Thoracic aorta (tissue), 2 donors: Measurements from ENCODE around the gene ABHD3. TPM values are rescaled to one million over a fixed set of nuclear protein-coding genes. Genes with fewer than 3 reads are reported as not detected.

Source experiments
- ATAC-seq: fragments of 150-250 bp; one replicate; pipeline ENCODE4 v1.8.0; 2017; ENCODE audit warnings: low read depth; ENCODE audit not compliant: insufficient number of reproducible peaks, low FRiP score
- DNase-seq: peaks from one replicate; pipeline ENCODE4 v3.0.0-alpha.2; 2020; ENCODE audit warnings: low spot score
- H3K27ac ChIP-seq, 2 donors: fragments of 200-600 bp; sonication (generic); 1 replicate in 1 of 2; 2 replicates in 1 of 2; pipeline ENCODE4 v1.5.1; 2016; ENCODE audit warnings: mild to moderate bottlenecking in 2 of 2, moderate library complexity in 2 of 2
- H3K27me3 ChIP-seq: fragments of 200-600 bp; sonication (generic); replicated peaks from 2 replicates; pipeline ENCODE4 v1.6.0; 2016; ENCODE audit warnings: mild to moderate bottlenecking; ENCODE audit not compliant: insufficient read depth
- H3K36me3 ChIP-seq: fragments of 200-600 bp; sonication (generic); one replicate; pipeline ENCODE4 v1.5.1; 2016
- H3K4me1 ChIP-seq, 2 donors: fragments of 200-600 bp; sonication (generic); 1 replicate in 1 of 2; 2 replicates in 1 of 2; pipeline versions ENCODE4 v1.5.1 to v1.6.0; 2016; ENCODE audit warnings: low read depth in 2 of 2, mild to moderate bottlenecking in 1 of 2; ENCODE audit not compliant: control insufficient read depth in 1 of 2
- H3K4me3 ChIP-seq: fragments of 200-600 bp; sonication (generic); 2 replicates; pipeline ENCODE4 v1.5.1; 2016; ENCODE audit warnings: mild to moderate bottlenecking
- H3K9me3 ChIP-seq: fragments of 200-600 bp; sonication (generic); 2 replicates; pipeline ENCODE4 v1.5.1; 2016
- CTCF ChIP-seq: fragments of 200-600 bp; sonication (generic); IDR thresholded peaks from one replicate; pipeline ENCODE4 v1.5.1; 2019; ENCODE audit warnings: antibody characterized with exemption
- total RNA-seq, 2 donors: library from RNA; depleted of rRNA; stranded (reverse); fragments of >200 nt; gene quantifications; one replicate each; pipeline versions ENCODE4 v1.1.0 to v1.2.3, GENCODE V29; 2016

Gene ABHD3
- total RNA-seq, 2 donors from 2014 or later: 8.5 to 14.4 TPM

- no peak for TF ChIP-seq CTCF
- Histone ChIP-seq H3K27ac (no peak overlapping the region), H3K4me3 (no peak overlapping the region), H3K4me1 (no peaks in the 10 kb centered on the region), H3K9me3 (no peaks in the 10 kb centered on the region), H3K27me3 (no peaks in the 10 kb centered on the region), H3K36me3 (no peaks in the 10 kb centered on the region)
- DNase-seq (no peak), ATAC-seq (no peak)
Observed at GRCh38 chr18:21663578-21663977, 41.0 kb downstream of the ABHD3 start.

- no peak overlapping the region for H3K4me3 ChIP-seq
- H3K27ac ChIP-seq: no peak overlapping the region
- no peak for TF ChIP-seq CTCF
- no peaks in the 10 kb centered on the region for H3K9me3 ChIP-seq
- DNase-seq (no peak), ATAC-seq (no peak)
- no peaks in the 10 kb centered on the region for H3K36me3 ChIP-seq
- H3K27me3 ChIP-seq: no peaks in the 10 kb centered on the region
- H3K4me1 ChIP-seq: no peaks in the 10 kb centered on the region
Observed at GRCh38 chr18:21662581-21662980, 42.0 kb downstream of the ABHD3 start.

- ATAC-seq: no peak
- H3K36me3 ChIP-seq: no peaks in the 10 kb centered on the region
- TF ChIP-seq CTCF: no peak
- H3K4me1 ChIP-seq: no peaks in the 10 kb centered on the region
- no peaks in the 10 kb centered on the region for H3K9me3 ChIP-seq
- no peak for DNase-seq
- no peak overlapping the region for H3K4me3 ChIP-seq
- no peaks in the 10 kb centered on the region for H3K27me3 ChIP-seq
- no peak overlapping the region for H3K27ac ChIP-seq
Observed at GRCh38 chr18:21660078-21660477, 44.5 kb downstream of the ABHD3 start.

GRCh38 chr18:21656402-21656801 lies 48.2 kb downstream of the ABHD3 start:
- no peak for TF ChIP-seq CTCF
- Histone ChIP-seq H3K4me1 (no peaks in the 10 kb centered on the region), H3K4me3 (no peak overlapping the region), H3K36me3 (no peaks in the 10 kb centered on the region), H3K27me3 (no peaks in the 10 kb centered on the region), H3K27ac (no peak overlapping the region), H3K9me3 (no peaks in the 10 kb centered on the region)
- no peak for ATAC-seq
- DNase-seq: no peak

- H3K27ac ChIP-seq: no peak overlapping the region
- no peaks in the 10 kb centered on the region for H3K4me1 ChIP-seq
- no peak for ATAC-seq
- no peak overlapping the region for H3K4me3 ChIP-seq
- no peaks in the 10 kb centered on the region for H3K27me3 ChIP-seq
- DNase-seq: no peak
- H3K9me3 ChIP-seq: no peaks in the 10 kb centered on the region
- H3K36me3 ChIP-seq: no peaks in the 10 kb centered on the region
- TF ChIP-seq CTCF: no peak
Observed at GRCh38 chr18:21653361-21653760, 51.2 kb downstream of the ABHD3 start.
